Neural cell (in vitro differentiated cells): Measurements from ENCODE around the gene ARHGAP24. TPM values are rescaled to one million over a fixed set of nuclear protein-coding genes. Genes with fewer than 3 reads are reported as not detected.

ENCODE experiments used
- H2AFZ ChIP-seq: fragments of 200-600, 300-800 bp; sonication (generic), shearing (Covaris generic); 2 replicates; pipeline ENCODE4 v1.6.0; 2014; ENCODE audit warnings: low read depth, mild to moderate bottlenecking, antibody characterized with exemption, low read length, moderate library complexity
- H3F3A ChIP-seq: fragments of 200-600 bp; shearing (Covaris generic); 2 replicates; pipeline ENCODE4 v1.6.1; 2016; ENCODE audit warnings: mild to moderate bottlenecking, moderate library complexity, mixed read lengths, antibody characterized with exemption, low read length; ENCODE audit not compliant: insufficient read depth, poor library complexity, severe bottlenecking
- H3K27ac ChIP-seq: fragments of 200-600, 300-800 bp; sonication (generic), shearing (Covaris generic); 2 replicates; pipeline ENCODE4 v1.5.1; 2014; ENCODE audit warnings: mild to moderate bottlenecking, low read length, moderate library complexity
- H3K27me3 ChIP-seq: fragments of 300-800, 200-600 bp; sonication (generic), shearing (Covaris generic); 2 replicates; pipeline ENCODE4 v1.6.0; 2014; ENCODE audit warnings: mild to moderate bottlenecking, low read depth, low read length, moderate library complexity; ENCODE audit not compliant: insufficient read depth
- H3K36me3 ChIP-seq: fragments of 300-800, 200-600 bp; sonication (generic), shearing (Covaris generic); 2 replicates; pipeline ENCODE4 v1.5.1; 2014; ENCODE audit warnings: mild to moderate bottlenecking, antibody characterized with exemption, low read length, moderate library complexity; ENCODE audit not compliant: insufficient read depth
- H3K4me2 ChIP-seq: fragments of 300-800, 200-600 bp; sonication (generic), shearing (Covaris generic); 2 replicates; pipeline ENCODE4 v1.6.0; 2014; ENCODE audit warnings: mild to moderate bottlenecking, low read length
- H3K4me3 ChIP-seq: fragments of 300-800, 200-600 bp; sonication (generic), shearing (Covaris generic); 2 replicates; pipeline ENCODE4 v1.5.1; 2014; ENCODE audit warnings: mild to moderate bottlenecking, low read length, moderate library complexity
- H3K79me2 ChIP-seq: fragments of 200-600 bp; shearing (Covaris generic); replicated peaks from 2 replicates; pipeline ENCODE4 v1.6.0; 2014; ENCODE audit warnings: mild to moderate bottlenecking, low read length, moderate library complexity; ENCODE audit not compliant: insufficient read depth
- H3K9ac ChIP-seq: fragments of 300-800, 200-600 bp; sonication (generic), shearing (Covaris generic); 2 replicates; pipeline ENCODE4 v1.6.1; 2016; ENCODE audit warnings: mild to moderate bottlenecking, low read length, mixed read lengths
- H3K9me2 ChIP-seq: fragments of 200-600 bp; shearing (Covaris generic); 2 replicates; pipeline ENCODE4 v1.6.1; 2016; ENCODE audit warnings: mild to moderate bottlenecking, low read length, mixed read lengths; ENCODE audit not compliant: insufficient read depth
- H3K9me3 ChIP-seq: fragments of 200-600, 300-800 bp; sonication (generic), shearing (Covaris generic); 2 replicates; pipeline ENCODE4 v1.6.1; 2016; ENCODE audit warnings: mild to moderate bottlenecking, mixed run types, low read length, moderate library complexity, mixed read lengths
- H4K20me1 ChIP-seq: fragments of 200-600 bp; shearing (Covaris generic); 2 replicates; pipeline ENCODE4 v1.6.1; 2016; ENCODE audit warnings: mild to moderate bottlenecking, mixed run types; ENCODE audit not compliant: insufficient read depth
- EP300 ChIP-seq: fragments of 450-650 bp; conservative IDR thresholded peaks from 2 replicates; pipeline ENCODE4 v1.6.1; 2014; ENCODE audit warnings: antibody characterized with exemption, mild to moderate bottlenecking, moderate library complexity; ENCODE audit not compliant: poor library complexity, severe bottlenecking
- EZH2 ChIP-seq: fragments of 200-600, 300-800 bp; shearing (Covaris generic), sonication (generic); IDR thresholded peaks from 2 replicates; pipeline ENCODE4 v1.6.1; 2014; ENCODE audit warnings: antibody characterized with exemption, low read length, borderline replicate concordance, mild to moderate bottlenecking; ENCODE audit not compliant: insufficient read depth, poor library complexity, severe bottlenecking
- MXI1 ChIP-seq: fragments of 450-650 bp; conservative IDR thresholded peaks from 2 replicates; pipeline ENCODE4 v1.6.1; 2014; ENCODE audit warnings: antibody characterized with exemption, mild to moderate bottlenecking; ENCODE audit not compliant: poor library complexity, severe bottlenecking
- POLR2AphosphoS5 ChIP-seq: IDR thresholded peaks from 2 replicates; pipeline ENCODE4 v1.6.1; 2012
- RAD21 ChIP-seq: fragments of 450-650 bp; conservative IDR thresholded peaks from 2 replicates; pipeline ENCODE4 v1.6.1; 2014; ENCODE audit warnings: antibody characterized with exemption, mild to moderate bottlenecking, moderate library complexity
- SMC3 ChIP-seq: fragments of 450-650 bp; conservative IDR thresholded peaks from 2 replicates; pipeline ENCODE4 v1.6.1; 2014; ENCODE audit warnings: antibody characterized with exemption, mild to moderate bottlenecking, moderate library complexity; ENCODE audit not compliant: poor library complexity
- TAF1 ChIP-seq: IDR thresholded peaks from 2 replicates; pipeline ENCODE4 v1.6.1; 2012; ENCODE audit warnings: low read depth
- polyA plus RNA-seq: library from polyadenylated mRNA; depleted of rRNA; stranded (reverse); fragments of >200 nt; gene quantifications from 2 replicates; pipeline ENCODE4 v1.2.3, GENCODE V29; 2014
- TF ChIP-seq, protein P1 (sequence below): fragments of 450-650 bp; IDR thresholded peaks from 2 replicates; pipeline ENCODE4 v1.5.1; 2014; ENCODE audit warnings: antibody characterized with exemption, mild to moderate bottlenecking, moderate library complexity; ENCODE audit not compliant: poor library complexity, severe bottlenecking
- TF ChIP-seq, protein P2 (sequence below): IDR thresholded peaks from 2 replicates; pipeline ENCODE4 v1.6.1; 2012; ENCODE audit warnings: borderline replicate concordance

Gene ARHGAP24
- polyA plus RNA-seq, 1 donor from 2014 or later: 2.9 TPM

DNA sequence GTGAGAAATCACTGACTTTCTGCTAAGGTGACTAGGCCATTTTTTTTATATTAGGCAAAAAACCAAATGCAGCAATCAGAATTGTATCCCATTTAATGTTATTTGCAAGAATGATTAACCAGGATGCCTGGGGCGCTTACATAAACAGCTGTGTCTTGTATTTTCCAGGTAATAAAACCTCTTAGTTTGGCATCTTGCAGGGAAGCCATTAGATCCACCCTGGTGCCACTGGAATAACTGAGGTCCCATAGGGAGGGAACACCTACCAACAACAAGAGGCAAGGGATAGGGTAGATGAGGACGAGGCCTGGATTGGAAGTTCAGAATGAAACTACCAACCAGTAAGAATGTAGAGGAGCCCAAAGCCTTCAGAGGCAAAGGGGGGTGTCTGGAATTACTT lies 288.3 kb downstream of the ARHGAP24 start:
- TF ChIP-seq, protein P1, sequence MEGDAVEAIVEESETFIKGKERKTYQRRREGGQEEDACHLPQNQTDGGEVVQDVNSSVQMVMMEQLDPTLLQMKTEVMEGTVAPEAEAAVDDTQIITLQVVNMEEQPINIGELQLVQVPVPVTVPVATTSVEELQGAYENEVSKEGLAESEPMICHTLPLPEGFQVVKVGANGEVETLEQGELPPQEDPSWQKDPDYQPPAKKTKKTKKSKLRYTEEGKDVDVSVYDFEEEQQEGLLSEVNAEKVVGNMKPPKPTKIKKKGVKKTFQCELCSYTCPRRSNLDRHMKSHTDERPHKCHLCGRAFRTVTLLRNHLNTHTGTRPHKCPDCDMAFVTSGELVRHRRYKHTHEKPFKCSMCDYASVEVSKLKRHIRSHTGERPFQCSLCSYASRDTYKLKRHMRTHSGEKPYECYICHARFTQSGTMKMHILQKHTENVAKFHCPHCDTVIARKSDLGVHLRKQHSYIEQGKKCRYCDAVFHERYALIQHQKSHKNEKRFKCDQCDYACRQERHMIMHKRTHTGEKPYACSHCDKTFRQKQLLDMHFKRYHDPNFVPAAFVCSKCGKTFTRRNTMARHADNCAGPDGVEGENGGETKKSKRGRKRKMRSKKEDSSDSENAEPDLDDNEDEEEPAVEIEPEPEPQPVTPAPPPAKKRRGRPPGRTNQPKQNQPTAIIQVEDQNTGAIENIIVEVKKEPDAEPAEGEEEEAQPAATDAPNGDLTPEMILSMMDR: no peak
- TF ChIP-seq POLR2AphosphoS5: no peak
- TF ChIP-seq SMC3: no peak
- no peak for TF ChIP-seq MXI1
- TF ChIP-seq EP300: no peak
- no peak for TF ChIP-seq RAD21
- TF ChIP-seq EZH2: no peak
- TF ChIP-seq, protein P2, sequence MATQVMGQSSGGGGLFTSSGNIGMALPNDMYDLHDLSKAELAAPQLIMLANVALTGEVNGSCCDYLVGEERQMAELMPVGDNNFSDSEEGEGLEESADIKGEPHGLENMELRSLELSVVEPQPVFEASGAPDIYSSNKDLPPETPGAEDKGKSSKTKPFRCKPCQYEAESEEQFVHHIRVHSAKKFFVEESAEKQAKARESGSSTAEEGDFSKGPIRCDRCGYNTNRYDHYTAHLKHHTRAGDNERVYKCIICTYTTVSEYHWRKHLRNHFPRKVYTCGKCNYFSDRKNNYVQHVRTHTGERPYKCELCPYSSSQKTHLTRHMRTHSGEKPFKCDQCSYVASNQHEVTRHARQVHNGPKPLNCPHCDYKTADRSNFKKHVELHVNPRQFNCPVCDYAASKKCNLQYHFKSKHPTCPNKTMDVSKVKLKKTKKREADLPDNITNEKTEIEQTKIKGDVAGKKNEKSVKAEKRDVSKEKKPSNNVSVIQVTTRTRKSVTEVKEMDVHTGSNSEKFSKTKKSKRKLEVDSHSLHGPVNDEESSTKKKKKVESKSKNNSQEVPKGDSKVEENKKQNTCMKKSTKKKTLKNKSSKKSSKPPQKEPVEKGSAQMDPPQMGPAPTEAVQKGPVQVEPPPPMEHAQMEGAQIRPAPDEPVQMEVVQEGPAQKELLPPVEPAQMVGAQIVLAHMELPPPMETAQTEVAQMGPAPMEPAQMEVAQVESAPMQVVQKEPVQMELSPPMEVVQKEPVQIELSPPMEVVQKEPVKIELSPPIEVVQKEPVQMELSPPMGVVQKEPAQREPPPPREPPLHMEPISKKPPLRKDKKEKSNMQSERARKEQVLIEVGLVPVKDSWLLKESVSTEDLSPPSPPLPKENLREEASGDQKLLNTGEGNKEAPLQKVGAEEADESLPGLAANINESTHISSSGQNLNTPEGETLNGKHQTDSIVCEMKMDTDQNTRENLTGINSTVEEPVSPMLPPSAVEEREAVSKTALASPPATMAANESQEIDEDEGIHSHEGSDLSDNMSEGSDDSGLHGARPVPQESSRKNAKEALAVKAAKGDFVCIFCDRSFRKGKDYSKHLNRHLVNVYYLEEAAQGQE: no peak
- TF ChIP-seq TAF1: no peak
- H3K9ac ChIP-seq: no peak overlapping the region
- no peak overlapping the region for H3K4me2 ChIP-seq
- no peaks in the 10 kb centered on the region for H3K27me3 ChIP-seq
- no peaks in the 10 kb centered on the region for H3K36me3 ChIP-seq
- H3K27ac ChIP-seq: no peak overlapping the region
- H3K9me3 ChIP-seq: no peaks in the 10 kb centered on the region
- no peaks in the 10 kb centered on the region for H3F3A ChIP-seq
- H3K79me2 ChIP-seq: no peaks in the 10 kb centered on the region
- H3K9me2 ChIP-seq: no peaks in the 10 kb centered on the region
- no peak overlapping the region for H2AFZ ChIP-seq
- no peaks in the 10 kb centered on the region for H4K20me1 ChIP-seq
- H3K4me3 ChIP-seq: no peak overlapping the region

DNA sequence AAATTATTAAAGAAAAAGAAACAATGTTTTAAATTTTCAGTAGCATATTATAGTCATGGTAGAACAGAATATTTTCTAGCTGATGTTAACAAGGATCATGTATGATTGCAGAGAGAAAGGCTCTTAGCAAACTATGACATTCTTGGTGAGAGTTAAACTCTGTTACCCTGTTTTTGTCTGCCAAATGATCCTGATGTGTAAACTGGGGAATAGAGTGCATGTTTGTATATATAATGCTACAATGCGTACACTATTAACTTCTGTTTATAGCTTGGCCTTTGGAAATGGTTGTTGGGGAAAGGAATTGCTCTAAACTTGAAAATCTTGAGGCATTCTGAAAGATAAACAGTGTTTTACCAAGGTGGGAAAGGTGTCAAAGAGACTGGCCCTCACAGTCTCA lies 292.7 kb downstream of the ARHGAP24 start:
- Histone ChIP-seq H3K9me3 (no peaks in the 10 kb centered on the region), H4K20me1 (no peaks in the 10 kb centered on the region), H3K9ac (no peak overlapping the region), H3F3A (no peaks in the 10 kb centered on the region), H3K4me3 (no peak overlapping the region), H3K9me2 (no peaks in the 10 kb centered on the region), H3K27me3 (no peaks in the 10 kb centered on the region), H3K36me3 (no peaks in the 10 kb centered on the region), H3K4me2 (no peak overlapping the region), H3K79me2 (no peaks in the 10 kb centered on the region), H3K27ac (no peak overlapping the region), H2AFZ (no peak overlapping the region)
- TF ChIP-seq, protein P2: no peak
- TF ChIP-seq EZH2 (no peak), MXI1 (no peak), EP300 (no peak), RAD21 (no peak), TAF1 (no peak), SMC3 (no peak), POLR2AphosphoS5 (no peak)
- TF ChIP-seq, protein P1: no peak
